ENCODE data around the gene NR4A1. TPM values are rescaled to one million over a fixed set of nuclear protein-coding genes. Genes with fewer than 3 reads are reported as not detected.

The NR4A1 gene
- total RNA-seq, 2 donors from 2014 or later, result 150 to 238 TPM

GRCh38 chr12:52079576-52080402, 28.5 kb downstream of the NR4A1 start, which contains the start of gene SMIM41:
SMIM41 (plus strand) TSS chr12:52079704; CDS start chr12:52079780, 76 bp downstream.
- no peak for TF ChIP-seq CTCF (IDR thresholded peaks at IDR 0.05)
- peaks cover 34% of the 10 kb centered on the region for H3K36me3 ChIP-seq
- H3K9me3 ChIP-seq, result no peaks in the 10 kb centered on the region
- peaks cover 0 to 34% of the 10 kb centered on the region in 2 donors for H3K4me1 ChIP-seq
- H3K4me3 ChIP-seq, result peak within 1 kb of the TSS in 1 of 2 donors; percentile 1
- H3K27ac ChIP-seq, result peak within 1 kb of the TSS; percentile 63 to 75
- no peaks in the 10 kb centered on the region for H3K27me3 ChIP-seq
- DNase-seq (ENCODE audit: low spot score), result no peak

GRCh38 chr12:52080403-52081251, 29.4 kb downstream of the NR4A1 start:
- no peak for DNase-seq (ENCODE audit: low spot score)
- Histone ChIP-seq H3K27ac (peak overlapping the region; percentile 63 to 75), H3K4me3 (no peak overlapping the region), H3K4me1 (peaks cover 0 to 29% of the 10 kb centered on the region in 2 donors), H3K36me3 (peaks cover 26% of the 10 kb centered on the region), H3K9me3 (no peaks in the 10 kb centered on the region), H3K27me3 (no peaks in the 10 kb centered on the region)
- no peak for TF ChIP-seq CTCF (IDR thresholded peaks at IDR 0.05)

GRCh38 chr12:52081263-52081733, 30.1 kb downstream of the NR4A1 start:
- DNase-seq (ENCODE audit: low spot score), result no peak
- Histone ChIP-seq H3K4me1 (peaks cover 0 to 29% of the 10 kb centered on the region in 2 donors), H3K27ac (peak overlapping the region; percentile 63 to 75), H3K36me3 (peaks cover 21% of the 10 kb centered on the region), H3K9me3 (no peaks in the 10 kb centered on the region), H3K4me3 (no peak overlapping the region), H3K27me3 (no peaks in the 10 kb centered on the region)
- TF ChIP-seq CTCF (IDR thresholded peaks at IDR 0.05), result no peak

GRCh38 chr12:52082026-52082668, 30.9 kb downstream of the NR4A1 start:
- H3K27ac ChIP-seq, result peak overlapping the region; percentile 63 to 75

More at GRCh38 chr12:52082026-52082668, 30.9 kb downstream of the NR4A1 start:
- H3K9me3 ChIP-seq, result no peaks in the 10 kb centered on the region
- H3K4me1 ChIP-seq, result peaks cover 0 to 29% of the 10 kb centered on the region in 2 donors
- peaks cover 12% of the 10 kb centered on the region for H3K36me3 ChIP-seq
- H3K27me3 ChIP-seq, result no peaks in the 10 kb centered on the region
- no peak for TF ChIP-seq CTCF (IDR thresholded peaks at IDR 0.05)
- H3K4me3 ChIP-seq, result no peak overlapping the region
- peak; percentile 79 for DNase-seq (ENCODE audit: low spot score)
